ENCODE results near the gene RNF19B. TPM values are rescaled to one million over a fixed set of nuclear protein-coding genes. Genes with fewer than 3 reads are reported as not detected.

The RNF19B gene
- total and polyA plus RNA-seq, 4 experiments from 2014 or later = 1.1 to 30.6 (median 16.6) TPM

DNA sequence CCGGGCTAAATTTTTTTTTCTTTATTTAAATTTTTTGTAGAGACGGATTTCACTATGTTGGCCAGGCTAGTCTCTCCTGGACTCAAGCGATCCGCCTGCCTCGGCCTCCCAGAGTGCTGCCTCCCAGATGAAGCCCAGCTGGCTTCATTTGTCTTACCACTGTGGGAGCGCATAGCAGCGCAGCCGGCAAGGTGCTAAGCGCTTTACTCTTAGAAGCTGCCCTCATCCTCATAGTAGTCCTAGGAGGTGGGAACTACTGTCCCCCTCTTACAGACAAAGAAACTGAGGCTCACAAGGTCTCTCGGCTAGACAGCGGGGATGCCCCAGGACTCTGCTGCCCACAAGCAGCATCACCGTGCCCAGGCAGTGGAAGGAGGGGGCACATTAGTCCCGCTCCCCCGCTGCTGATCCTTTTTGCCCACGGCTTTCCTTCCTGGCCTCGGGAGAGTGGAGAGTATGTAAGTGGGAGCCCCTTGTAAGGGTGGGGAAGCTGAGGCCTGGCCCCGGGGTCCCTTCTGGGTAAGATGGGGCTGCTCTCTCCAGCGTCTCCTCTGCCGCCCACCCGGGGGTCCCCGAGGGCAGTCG, 64.1 kb downstream of the RNF19B start:
- H3K27me3 Mint-ChIP-seq = peaks cover 32 to 44% of the 10 kb centered on the region in 2 donors
- H3K4me1 Mint-ChIP-seq = peaks cover 2 to 14% (median 9%) of the 10 kb centered on the region in 4 donors
- no peak for DNase-seq
- ChIA-PET CTCF (ENCODE audit: partially characterized antibody) (interaction anchor here (1.4 kb wide), 1 partner anchor 11 kb away, joined by 3 read pairs; no protein-coding TSS in a partner anchor), POLR2A (ENCODE audit: partially characterized antibody) (no interaction called here)
- no peak overlapping the region for H3K4me3 ChIP-seq (ENCODE audit: low read length in 2 of 2)
- peaks cover 13% of the 10 kb centered on the region for H3K27me3 ChIP-seq (ENCODE audit: insufficient read depth, low read length)
- H3K36me3 Mint-ChIP-seq = no peaks in the 10 kb centered on the region
- H3K36me3 ChIP-seq (ENCODE audit: insufficient read depth, low read length) = no peaks in the 10 kb centered on the region
- H3K9me3 Mint-ChIP-seq = no peaks in the 10 kb centered on the region
- H3K4me3 Mint-ChIP-seq = peak overlapping the region; percentile 55 to 76 (median 70)
- intact Hi-C loops (cut with micrococcal nuclease) = no loop called here
- peaks cover 9% of the 10 kb centered on the region for H3K4me1 ChIP-seq (ENCODE audit: insufficient read depth, low read length)
- H3K27ac Mint-ChIP-seq = no peak overlapping the region
- no peak overlapping the region for H3K27ac ChIP-seq (ENCODE audit: low read depth, low read length)
- no peaks in the 10 kb centered on the region for H3K9me3 ChIP-seq (ENCODE audit: control insufficient read depth in 1 of 2, low read length in 2 of 2)

DNA sequence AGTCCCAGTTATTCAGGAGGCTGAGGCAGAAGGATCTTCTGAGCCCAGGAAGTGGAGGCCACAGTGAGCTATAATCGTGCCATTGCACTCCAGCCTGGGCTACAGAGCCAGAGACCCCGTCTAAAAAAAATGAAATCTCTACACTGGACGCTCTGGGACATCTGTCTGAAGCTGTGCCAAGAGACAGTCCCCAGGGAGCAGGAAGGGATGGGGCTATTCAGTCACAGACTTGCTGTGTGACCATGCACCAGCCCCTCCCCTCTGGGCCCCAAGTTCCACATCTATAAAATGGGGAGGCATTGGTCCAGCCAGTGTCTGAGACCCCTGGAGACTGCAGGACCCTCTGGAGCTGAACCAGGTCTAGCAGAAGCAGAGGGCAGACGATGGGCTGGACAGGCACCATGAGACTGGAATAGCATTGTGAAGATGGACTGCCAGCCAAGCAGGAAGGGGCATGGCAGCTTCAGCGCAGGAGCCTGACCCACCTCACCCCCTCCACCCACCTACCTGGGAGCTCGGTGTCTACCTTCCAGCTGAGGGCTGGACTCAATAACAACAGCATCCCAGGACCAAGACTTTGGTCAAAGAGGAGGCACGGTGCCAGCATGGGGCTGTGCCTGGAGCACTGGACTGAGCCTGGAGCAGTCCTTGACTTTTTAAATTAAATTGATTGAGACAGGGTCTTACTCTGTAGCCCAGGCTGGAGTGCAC, 64.9 kb downstream of the RNF19B start:
- H3K9me3 ChIP-seq (ENCODE audit: control insufficient read depth in 1 of 2, low read length in 2 of 2) = no peaks in the 10 kb centered on the region
- H3K4me1 ChIP-seq (ENCODE audit: insufficient read depth, low read length) = peaks cover 9% of the 10 kb centered on the region
- Mint-ChIP-seq H3K9me3 (no peaks in the 10 kb centered on the region), H3K4me3 (peak overlapping the region in 2 of 8 donors; percentile 13 to 70), H3K27ac (no peak overlapping the region), H3K36me3 (no peaks in the 10 kb centered on the region), H3K4me1 (peaks cover 2 to 14% (median 9%) of the 10 kb centered on the region in 4 donors), H3K27me3 (peaks cover 32 to 44% of the 10 kb centered on the region in 2 donors)
- H3K27me3 ChIP-seq (ENCODE audit: insufficient read depth, low read length) = peaks cover 13% of the 10 kb centered on the region
- intact Hi-C loops (cut with micrococcal nuclease) = no loop called here
- ChIA-PET POLR2A (ENCODE audit: partially characterized antibody) (no interaction called here), CTCF (ENCODE audit: partially characterized antibody) (interaction anchor here (1.4 kb wide), 1 partner anchor 10 kb away, joined by 3 read pairs; no protein-coding TSS in a partner anchor)
- no peaks in the 10 kb centered on the region for H3K36me3 ChIP-seq (ENCODE audit: insufficient read depth, low read length)
- DNase-seq = no peak
- H3K4me3 ChIP-seq (ENCODE audit: low read length in 2 of 2) = no peak overlapping the region
- no peak overlapping the region for H3K27ac ChIP-seq (ENCODE audit: low read depth, low read length)

DNA sequence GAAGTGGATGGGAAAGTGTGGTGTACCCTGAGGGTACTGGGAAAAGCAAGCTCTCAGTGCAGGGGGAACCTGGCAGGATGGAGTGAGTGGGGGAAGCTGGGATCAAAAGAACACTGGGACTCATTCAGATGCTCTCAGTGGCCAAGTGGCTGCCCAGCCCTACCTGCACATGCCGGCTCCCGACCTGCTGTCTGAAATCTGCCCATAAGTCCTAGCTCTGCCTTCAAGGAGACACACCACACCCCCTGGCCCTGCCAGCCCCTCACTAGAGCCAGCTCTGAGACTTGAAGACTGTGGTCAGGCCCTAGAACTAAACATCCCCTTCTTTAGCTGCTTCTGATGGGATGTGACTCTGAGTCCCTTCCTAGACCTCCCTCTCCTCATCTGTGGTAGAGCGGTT, 65.7 kb downstream of the RNF19B start:
- Mint-ChIP-seq H3K36me3 (no peaks in the 10 kb centered on the region), H3K27ac (no peak overlapping the region), H3K9me3 (no peaks in the 10 kb centered on the region), H3K4me1 (peaks cover 2 to 14% (median 9%) of the 10 kb centered on the region in 4 donors), H3K27me3 (peaks cover 32 to 42% of the 10 kb centered on the region in 2 donors), H3K4me3 (peak overlapping the region in 3 of 8 donors; percentile 7 to 17 (median 9))
- peaks cover 9% of the 10 kb centered on the region for H3K4me1 ChIP-seq (ENCODE audit: insufficient read depth, low read length)
- POLR2A ChIA-PET (ENCODE audit: partially characterized antibody) = no interaction called here
- H3K27me3 ChIP-seq (ENCODE audit: insufficient read depth, low read length) = peaks cover 14% of the 10 kb centered on the region
- DNase-seq = no peak
- no peaks in the 10 kb centered on the region for H3K36me3 ChIP-seq (ENCODE audit: insufficient read depth, low read length)
- no peaks in the 10 kb centered on the region for H3K9me3 ChIP-seq (ENCODE audit: control insufficient read depth in 1 of 2, low read length in 2 of 2)
- H3K27ac ChIP-seq (ENCODE audit: low read depth, low read length) = no peak overlapping the region
- CTCF ChIA-PET (ENCODE audit: partially characterized antibody) = interaction anchor here (1.3 to 1.4 kb wide), 2 partner anchors 9 to 156 kb away, joined by 3 to 5 read pairs; no protein-coding TSS in a partner anchor
- intact Hi-C loops (cut with micrococcal nuclease) = no loop called here
- H3K4me3 ChIP-seq (ENCODE audit: low read length in 2 of 2) = no peak overlapping the region

DNA sequence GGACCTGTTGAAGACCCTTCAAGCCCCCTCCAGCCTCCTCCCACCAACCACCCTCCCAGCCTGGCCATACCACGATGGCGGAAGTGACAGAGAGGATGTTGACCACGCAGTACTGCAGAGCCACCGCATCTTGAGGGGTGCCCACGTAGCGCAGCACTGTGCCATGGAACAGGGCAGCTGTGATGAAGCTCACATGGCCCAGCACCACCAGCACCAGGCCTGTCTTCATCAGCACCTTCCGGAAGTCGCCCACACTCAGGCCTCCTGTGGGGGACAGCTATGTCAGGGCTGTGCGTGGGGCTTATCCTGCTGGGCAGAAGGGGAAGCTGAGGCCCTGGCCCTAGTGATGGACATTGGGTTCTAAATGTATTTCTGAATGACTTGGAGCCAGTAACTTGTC, 66.6 kb downstream of the RNF19B start:
- peak overlapping the region in 2 of 8 donors; percentile 5 to 39 for H3K4me3 Mint-ChIP-seq
- Histone ChIP-seq H3K27me3 (ENCODE audit: insufficient read depth, low read length) (peaks cover 18% of the 10 kb centered on the region), H3K9me3 (ENCODE audit: control insufficient read depth in 1 of 2, low read length in 2 of 2) (no peaks in the 10 kb centered on the region), H3K36me3 (ENCODE audit: insufficient read depth, low read length) (no peaks in the 10 kb centered on the region), H3K4me3 (ENCODE audit: low read length in 2 of 2) (no peak overlapping the region), H3K4me1 (ENCODE audit: insufficient read depth, low read length) (peaks cover 13% of the 10 kb centered on the region), H3K27ac (ENCODE audit: low read depth, low read length) (no peak overlapping the region)
- no peak overlapping the region for H3K27ac Mint-ChIP-seq
- H3K27me3 Mint-ChIP-seq = peaks cover 29 to 42% of the 10 kb centered on the region in 2 donors
- ChIA-PET CTCF (ENCODE audit: partially characterized antibody) (interaction anchor here (1.3 kb wide), 1 partner anchor 157 kb away, joined by 5 read pairs; no protein-coding TSS in a partner anchor), POLR2A (ENCODE audit: partially characterized antibody) (no interaction called here)
- intact Hi-C loops (cut with micrococcal nuclease) = no loop called here
- no peaks in the 10 kb centered on the region for H3K9me3 Mint-ChIP-seq
- no peak for DNase-seq
- no peaks in the 10 kb centered on the region for H3K36me3 Mint-ChIP-seq
- H3K4me1 Mint-ChIP-seq = peaks cover 2 to 14% (median 9%) of the 10 kb centered on the region in 4 donors

DNA sequence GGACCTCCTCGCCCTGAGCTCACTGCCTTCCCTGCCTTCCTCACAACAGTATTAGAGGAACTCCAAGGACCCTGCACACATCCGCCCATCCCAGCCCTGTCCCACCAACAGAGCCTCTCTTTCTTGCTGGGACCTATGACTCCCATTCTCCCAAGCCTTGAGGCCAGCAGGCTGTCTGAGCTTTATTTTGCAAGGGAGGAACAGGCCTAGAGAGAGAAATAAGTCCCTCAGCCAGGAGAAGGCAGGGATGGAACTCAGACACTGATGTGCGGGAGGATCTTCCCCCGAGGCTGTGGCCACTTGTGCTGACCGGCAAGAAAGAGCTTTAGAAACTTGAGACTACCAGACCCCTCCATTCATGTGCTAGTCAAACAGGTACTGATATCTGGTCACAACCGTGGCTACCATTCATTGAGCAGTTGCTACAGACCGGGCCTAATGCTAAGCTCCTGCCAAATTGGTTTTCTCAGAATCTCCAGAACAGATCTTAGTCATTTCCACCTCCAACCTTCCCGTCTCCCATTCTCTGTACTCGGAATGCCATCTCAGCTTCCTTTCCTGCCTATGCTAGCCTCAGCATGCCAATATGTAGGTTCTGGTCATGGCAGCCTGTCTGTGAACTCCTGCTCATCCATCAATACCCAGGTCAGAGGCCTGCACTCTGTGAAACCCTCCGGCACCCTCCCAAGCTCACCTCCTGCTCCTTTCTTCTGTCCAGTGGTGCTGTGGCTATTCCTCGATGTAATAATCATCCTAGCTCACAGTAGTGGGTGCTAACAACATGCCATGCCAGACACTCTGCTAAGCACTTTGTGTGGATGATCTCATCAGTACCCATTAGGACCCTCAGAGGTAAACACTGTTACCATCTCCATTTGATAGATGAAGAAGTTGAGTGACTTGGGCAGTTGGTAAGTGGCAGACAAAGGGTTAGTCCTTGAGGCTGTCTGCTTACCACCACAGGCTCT, 67.2 kb downstream of the RNF19B start:
- Histone ChIP-seq H3K4me1 (ENCODE audit: insufficient read depth, low read length) (peaks cover 13% of the 10 kb centered on the region), H3K36me3 (ENCODE audit: insufficient read depth, low read length) (no peaks in the 10 kb centered on the region), H3K9me3 (ENCODE audit: control insufficient read depth in 1 of 2, low read length in 2 of 2) (no peaks in the 10 kb centered on the region), H3K4me3 (ENCODE audit: low read length in 2 of 2) (no peak overlapping the region), H3K27me3 (ENCODE audit: insufficient read depth, low read length) (peaks cover 22% of the 10 kb centered on the region), H3K27ac (ENCODE audit: low read depth, low read length) (no peak overlapping the region)
- Mint-ChIP-seq H3K27me3 (peaks cover 29 to 42% of the 10 kb centered on the region in 2 donors), H3K4me3 (peak overlapping the region in 2 of 8 donors; percentile 5 to 39), H3K4me1 (peaks cover 5 to 18% (median 13%) of the 10 kb centered on the region in 4 donors), H3K36me3 (no peaks in the 10 kb centered on the region), H3K9me3 (no peaks in the 10 kb centered on the region), H3K27ac (no peak overlapping the region)
- intact Hi-C loops (cut with micrococcal nuclease) = no loop called here
- CTCF ChIA-PET (ENCODE audit: partially characterized antibody) = no interaction called here
- no peak for DNase-seq
- POLR2A ChIA-PET (ENCODE audit: partially characterized antibody) = no interaction called here

DNA sequence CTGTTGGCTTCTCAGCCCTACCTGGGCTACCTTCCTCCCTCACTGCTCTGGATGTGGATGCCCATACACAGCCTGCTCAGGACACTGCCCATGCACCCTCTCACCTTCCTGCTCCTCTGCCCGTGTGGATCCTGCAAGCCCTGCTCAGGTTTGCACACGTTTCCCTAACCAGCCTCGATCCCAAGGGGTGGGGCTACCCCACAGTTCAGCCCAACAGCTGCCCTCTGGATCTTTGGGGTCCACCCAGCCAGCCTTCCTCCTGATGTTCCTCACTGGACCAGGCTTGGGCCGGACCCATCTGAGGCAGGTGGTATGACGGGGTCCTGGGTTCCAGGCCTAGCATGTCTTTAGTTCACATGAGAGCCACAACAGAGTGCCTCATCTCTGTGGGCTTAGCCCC, 68.2 kb downstream of the RNF19B start:
- Histone ChIP-seq H3K4me3 (ENCODE audit: low read length in 2 of 2) (no peak overlapping the region), H3K4me1 (ENCODE audit: insufficient read depth, low read length) (peaks cover 10% of the 10 kb centered on the region), H3K27ac (ENCODE audit: low read depth, low read length) (no peak overlapping the region), H3K27me3 (ENCODE audit: insufficient read depth, low read length) (peaks cover 31% of the 10 kb centered on the region), H3K36me3 (ENCODE audit: insufficient read depth, low read length) (no peaks in the 10 kb centered on the region), H3K9me3 (ENCODE audit: control insufficient read depth in 1 of 2, low read length in 2 of 2) (no peaks in the 10 kb centered on the region)
- DNase-seq = no peak
- ChIA-PET CTCF (ENCODE audit: partially characterized antibody) (no interaction called here), POLR2A (ENCODE audit: partially characterized antibody) (no interaction called here)
- Mint-ChIP-seq H3K4me3 (peak overlapping the region in 1 of 8 donors; percentile 39), H3K9me3 (peaks cover 0 to 2% (median 0%) of the 10 kb centered on the region in 8 donors), H3K27me3 (peaks cover 28 to 44% of the 10 kb centered on the region in 2 donors), H3K4me1 (peaks cover 4 to 16% (median 14%) of the 10 kb centered on the region in 4 donors), H3K27ac (no peak overlapping the region), H3K36me3 (no peaks in the 10 kb centered on the region)
- intact Hi-C loops (cut with micrococcal nuclease) = no loop called here
